ENCODE results near the gene HDC.

HDC gene

DNA sequence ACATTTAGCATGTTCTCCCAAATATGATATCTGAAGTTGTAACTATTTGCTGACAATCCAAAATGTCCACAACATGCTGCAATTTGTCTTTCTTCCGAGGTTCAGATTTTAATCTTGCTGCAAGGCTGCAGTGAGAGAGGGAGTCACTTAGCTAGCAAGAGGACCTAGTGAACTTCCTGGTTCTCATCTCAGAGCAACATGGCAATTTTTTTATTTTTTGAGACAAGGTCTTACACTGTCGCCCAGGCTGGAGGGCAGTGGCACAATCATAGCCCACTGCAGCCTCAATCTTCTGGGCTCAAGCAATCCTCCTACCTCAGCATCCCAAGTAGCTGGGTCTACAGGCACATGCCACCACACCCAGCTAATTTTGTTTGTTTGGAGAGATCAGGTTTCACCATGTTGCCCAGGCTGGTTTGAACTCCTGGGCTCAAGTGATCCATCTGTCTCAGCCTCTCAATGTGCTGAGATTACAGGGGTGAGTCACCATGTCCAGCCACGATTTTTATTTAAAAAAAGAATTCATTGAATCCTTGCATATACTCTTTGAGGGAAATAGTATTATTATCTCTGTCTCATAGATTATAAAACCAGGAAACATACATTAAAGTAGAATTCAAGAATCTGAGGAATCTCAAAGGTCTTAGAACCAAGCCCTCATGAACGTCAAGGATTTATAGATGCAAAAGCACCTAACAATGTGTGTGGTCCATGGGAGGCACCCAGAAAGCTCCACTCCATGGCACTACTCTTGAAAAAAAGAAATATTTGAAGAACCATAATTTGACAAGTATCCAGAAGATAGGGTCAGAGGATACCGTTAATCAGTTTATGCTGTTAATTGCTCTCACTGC, 9.1 kb downstream of the HDC start:
- no peak for DNase-seq (ENCODE audit: low spot score)

DNA sequence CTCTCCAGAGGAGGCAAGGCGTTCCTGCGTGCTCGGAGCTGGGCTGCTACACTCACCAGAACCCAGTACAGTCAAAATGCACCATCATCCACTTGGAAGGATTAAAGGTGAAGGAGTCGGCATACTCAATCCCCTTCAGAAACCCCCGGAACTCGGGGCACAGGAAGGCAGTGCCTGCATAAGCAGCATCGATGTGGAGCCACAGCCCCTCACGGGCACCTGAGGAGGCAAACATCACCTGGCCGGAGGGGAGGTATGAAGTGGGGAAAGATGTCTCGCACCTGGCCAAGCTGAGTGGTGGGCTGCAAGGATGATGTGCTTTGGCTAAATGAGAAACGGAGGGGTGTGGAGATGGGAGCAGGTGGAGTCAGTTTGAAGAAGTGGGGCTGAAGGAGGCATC, 13.0 kb downstream of the HDC start:
- DNase-seq (ENCODE audit: low spot score), result no peak

DNA sequence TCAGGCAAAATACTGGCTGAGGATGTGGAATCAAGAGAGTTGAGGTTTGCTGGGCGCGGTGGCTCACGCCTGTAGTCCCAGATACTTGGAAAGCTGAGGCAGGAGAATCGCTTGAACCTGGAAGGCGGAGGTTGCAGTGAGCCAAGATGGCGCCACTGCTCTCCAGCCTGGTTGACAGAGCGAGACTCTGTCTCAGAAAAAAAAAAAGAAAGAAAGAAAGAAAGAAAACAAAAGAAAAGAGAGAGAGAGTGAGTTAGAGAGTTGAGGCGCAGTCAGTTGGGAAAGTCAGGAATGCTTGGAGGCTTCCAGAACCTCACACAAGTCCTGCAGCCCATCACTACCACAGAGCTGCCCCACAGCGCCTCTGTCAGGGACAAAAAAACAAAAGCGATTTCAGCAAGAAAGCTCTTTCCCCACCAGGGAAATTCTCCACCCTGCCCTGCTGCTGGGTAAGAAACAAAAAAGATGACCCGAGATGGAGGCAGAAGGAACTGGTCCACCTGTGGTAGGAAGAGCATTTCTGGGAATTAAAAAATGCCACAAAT, 13.8 kb downstream of the HDC start:
- DNase-seq (ENCODE audit: low spot score), result no peak

GRCh38 chr15:50250760-50251394, 14.6 kb downstream of the HDC start:
- no peak for DNase-seq (ENCODE audit: low spot score)

- no peak for DNase-seq (ENCODE audit: low spot score)
Measured at GRCh38 chr15:50249704-50250103, 15.8 kb downstream of the HDC start.

DNA sequence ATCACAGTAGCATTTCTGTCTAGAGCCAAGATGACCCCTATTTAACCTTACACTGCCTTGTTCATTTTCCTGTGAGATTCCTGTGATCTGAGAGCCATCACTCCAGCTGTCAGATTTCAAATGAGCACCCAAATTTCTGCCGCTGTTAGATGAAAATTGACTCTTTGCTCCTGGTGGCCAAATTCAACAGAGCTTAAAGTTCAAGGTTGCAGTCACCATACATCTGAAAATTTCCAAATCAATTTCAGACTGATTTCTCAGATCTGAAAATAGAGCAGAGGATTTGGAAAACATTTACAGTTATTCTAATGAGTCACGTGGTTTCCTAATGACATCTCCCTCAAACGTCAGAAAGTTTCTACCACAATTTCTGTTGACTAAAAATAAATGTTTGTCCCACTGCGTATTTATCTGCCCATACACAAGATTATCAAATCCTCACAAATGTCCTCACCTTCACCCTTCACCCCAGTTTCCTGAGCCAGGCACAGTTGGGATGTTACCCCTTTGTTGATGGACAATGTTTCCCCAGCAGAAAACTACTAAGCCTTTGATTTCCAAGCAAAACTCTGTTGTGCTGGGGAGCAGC, 16.4 kb downstream of the HDC start:
- DNase-seq (ENCODE audit: low spot score), result no peak

- no peak for DNase-seq (ENCODE audit: low spot score)
Measured at GRCh38 chr15:50247819-50248655, 17.5 kb downstream of the HDC start.

GRCh38 chr15:50246631-50247030, 18.9 kb downstream of the HDC start:
- no peak for DNase-seq (ENCODE audit: low spot score)

DNA sequence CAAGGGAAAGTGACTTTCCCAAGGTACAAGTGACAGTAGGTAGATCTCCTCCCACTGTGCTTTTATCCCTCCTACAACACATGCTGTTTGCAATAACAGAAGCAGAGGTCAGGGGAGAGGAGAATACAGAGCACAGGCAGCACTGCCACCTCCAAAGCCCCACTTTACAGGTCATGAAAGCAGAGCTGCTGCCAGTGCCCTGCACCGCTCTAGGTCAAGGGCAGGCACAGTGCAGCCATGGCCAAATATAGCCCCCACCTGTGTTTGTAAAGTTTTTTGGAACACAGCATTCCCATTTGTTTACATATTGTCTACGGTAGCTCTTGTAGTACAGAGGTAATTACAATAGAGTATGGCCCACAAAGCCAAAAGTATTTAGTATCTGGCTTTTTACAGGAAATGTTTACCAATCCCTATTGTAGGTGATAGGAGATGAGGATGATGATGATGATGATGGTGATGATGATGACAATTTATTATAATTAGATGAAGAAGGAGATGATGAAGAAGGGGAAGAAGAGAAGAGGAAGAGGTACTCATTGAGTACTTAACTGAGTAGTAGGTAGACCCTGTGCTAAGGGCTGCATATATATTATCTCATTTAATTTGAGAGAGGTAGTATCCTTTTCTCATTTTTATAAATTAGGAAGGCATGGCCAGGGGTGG, 20.4 kb downstream of the HDC start:
- DNase-seq (ENCODE audit: low spot score), result no peak

- DNase-seq (ENCODE audit: low spot score), result no peak
Measured at GRCh38 chr15:50244153-50244552, 21.4 kb downstream of the HDC start.

DNA sequence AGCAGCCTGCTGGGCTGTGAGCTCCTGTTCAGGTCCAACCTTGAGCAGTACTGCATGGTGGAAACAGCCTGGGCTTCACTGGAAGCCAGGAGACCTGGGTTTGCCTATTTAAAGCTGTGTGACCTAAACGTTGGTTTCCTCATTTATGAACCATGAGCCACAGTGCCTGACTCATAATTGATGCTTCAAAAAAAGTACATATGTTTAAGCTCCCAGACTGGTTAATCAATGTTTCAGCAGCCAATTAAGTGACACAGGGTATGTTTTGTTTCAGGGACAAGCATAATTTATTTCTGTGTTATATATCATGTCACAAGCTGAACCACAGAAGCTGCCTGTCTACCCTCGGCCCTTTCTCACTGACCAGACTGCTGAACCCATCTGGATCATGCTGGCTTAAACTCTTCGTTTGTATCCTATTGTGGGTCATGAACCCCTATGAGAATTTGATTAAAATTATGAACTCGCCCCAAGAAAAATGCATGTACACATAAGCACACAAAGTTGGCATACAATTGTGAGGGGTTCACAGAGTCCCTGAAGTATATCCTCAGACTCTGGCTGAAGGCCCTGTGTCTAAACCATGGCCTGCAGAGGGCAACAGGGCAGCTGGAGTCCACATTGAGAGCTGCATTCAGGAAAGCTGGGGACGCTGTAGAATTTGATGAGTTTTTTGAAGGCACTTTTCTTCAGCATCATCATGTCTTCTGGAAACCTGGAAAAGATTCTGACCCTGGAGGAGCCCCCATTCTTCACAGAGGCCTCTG, 23.7 kb downstream of the HDC start:
- peak; percentile 16 for DNase-seq (ENCODE audit: low spot score)

DNA sequence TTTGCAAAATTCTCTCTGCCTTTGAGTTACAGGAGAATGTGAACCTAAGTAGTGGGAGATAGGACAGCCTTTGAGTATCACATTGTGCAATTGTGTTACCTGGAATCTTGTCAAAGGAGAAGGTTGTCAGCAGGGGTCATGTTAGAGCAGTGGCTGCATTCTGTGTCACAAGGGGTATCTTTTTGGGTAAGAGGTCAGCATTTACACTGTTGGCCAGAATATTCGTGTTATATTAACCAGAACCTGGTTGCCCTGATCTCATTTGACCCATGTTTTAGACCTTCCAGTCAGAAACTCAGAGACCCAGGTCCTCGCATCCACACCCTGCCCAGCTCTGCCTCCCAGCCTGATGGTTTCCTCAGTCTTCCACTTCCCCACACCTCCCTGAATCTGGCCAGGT, 27.3 kb downstream of the HDC start:
- no peak for DNase-seq (ENCODE audit: low spot score)

- no peak for DNase-seq (ENCODE audit: low spot score)
Measured at GRCh38 chr15:50236433-50236832, 29.1 kb downstream of the HDC start.

DNA sequence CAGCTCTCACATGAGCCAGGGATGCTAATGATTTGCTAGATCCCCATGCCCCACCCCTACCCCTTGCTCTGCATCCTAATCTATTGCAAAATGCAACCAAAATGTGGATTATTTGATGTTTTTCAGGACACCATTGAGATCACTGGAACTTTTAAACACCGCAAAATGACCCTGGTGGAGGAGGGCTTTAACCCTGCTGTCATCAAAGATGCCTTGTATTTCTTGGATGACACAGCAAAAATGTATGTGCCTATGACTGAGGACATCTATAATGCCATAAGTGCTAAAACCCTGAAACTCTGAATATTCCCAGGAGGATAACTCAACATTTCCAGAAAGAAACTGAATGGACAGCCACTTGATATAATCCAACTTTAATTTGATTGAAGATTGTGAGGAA, 29.7 kb downstream of the HDC start:
- DNase-seq (ENCODE audit: low spot score), result no peak

GRCh38 chr15:50234764-50235163, 30.8 kb downstream of the HDC start:
- DNase-seq (ENCODE audit: low spot score), result no peak

DNA sequence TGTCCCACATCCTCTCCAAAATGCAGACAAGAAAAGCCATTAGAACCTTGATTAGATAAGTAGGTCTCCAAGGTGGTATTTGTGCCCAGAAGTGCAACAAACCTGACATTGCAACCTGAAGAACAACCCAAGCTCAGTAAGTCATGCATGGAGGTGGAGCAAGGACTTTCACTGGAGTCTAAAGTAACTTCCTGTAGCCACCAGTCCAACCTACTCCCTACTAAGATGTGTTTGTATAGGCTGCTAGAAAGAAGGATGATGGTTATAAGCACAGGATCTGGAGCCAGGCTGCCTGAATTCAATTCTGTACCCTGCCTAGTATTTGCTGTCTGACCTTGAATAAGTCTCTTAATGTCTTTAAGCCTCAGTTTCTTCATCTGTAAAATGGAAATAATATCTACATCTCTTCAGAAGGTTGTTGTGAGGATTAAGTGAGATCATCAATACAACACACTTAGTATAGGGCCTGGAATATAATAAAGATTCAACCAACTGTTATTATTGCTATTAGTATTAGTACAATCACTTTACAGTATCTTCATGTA, 32.3 kb downstream of the HDC start:
- no peak for DNase-seq (ENCODE audit: low spot score)

GRCh38 chr15:50232791-50233190, 32.7 kb downstream of the HDC start:
- no peak for DNase-seq (ENCODE audit: low spot score)

- DNase-seq (ENCODE audit: low spot score), result no peak
Measured at GRCh38 chr15:50231761-50232160, 33.8 kb downstream of the HDC start.

DNA sequence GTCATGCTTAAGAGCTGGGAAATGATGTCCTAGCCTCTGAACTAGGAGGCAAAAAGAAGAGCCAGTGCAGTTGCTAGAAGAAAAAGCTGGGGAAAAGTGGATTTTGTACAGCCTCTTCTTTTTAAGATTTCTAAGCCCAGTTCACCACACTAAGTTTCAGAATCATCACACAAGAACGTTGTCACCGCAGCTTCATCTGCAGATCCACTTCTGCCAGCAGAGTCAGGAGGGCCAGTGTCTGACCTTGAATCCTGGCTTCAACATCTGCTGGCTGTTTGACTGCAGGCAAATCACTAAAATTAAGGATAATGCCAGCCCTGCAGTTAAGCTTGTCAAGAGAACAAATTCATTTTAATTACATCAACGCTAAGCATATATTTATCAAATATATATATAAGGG, 36.2 kb downstream of the HDC start:
- DNase-seq (ENCODE audit: low spot score), result no peak

- DNase-seq (ENCODE audit: low spot score), result no peak
Measured at GRCh38 chr15:50228866-50229265, 36.7 kb downstream of the HDC start.
